Measurements from ENCODE around the gene USP31. TPM values are rescaled to one million over a fixed set of nuclear protein-coding genes. Genes with fewer than 3 reads are reported as not detected.

The USP31 gene
- total RNA-seq, 4 donors from 2014 or later, result 9.2 to 14.6 (median 12.4) TPM

GRCh38 chr16:23052221-23052620 lies 97.0 kb downstream of the USP31 start:
- H3K27me3 ChIP-seq, result peaks cover 0 to 20% of the 10 kb centered on the region in 2 donors
- H3K9me3 ChIP-seq, result no peaks in the 10 kb centered on the region

DNA sequence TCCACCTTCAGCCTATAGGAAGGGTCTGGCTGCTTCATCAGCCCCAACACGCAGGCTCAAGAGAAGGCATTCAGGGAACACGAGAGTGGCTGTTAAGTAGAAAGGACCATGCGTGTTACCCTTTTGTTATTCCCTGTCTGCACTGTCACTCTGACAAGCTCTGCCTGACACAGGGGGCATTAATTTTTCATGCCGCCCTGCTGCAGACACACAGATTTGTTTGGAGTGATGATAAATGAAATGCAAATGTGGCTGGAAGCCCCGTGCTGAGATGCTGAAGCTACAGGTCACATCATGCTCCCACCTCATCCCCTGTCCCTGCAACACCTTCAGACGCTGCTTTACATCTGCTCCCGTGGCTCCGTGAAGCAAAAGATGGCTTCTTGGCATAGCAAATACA lies 97.7 kb downstream of the USP31 start:
- WGBS, 2 donors, result 79% methylated on average over 8 of the region's 8 CpGs
- no peak for DNase-seq (ENCODE audit: low spot score in 2 of 2)
- Histone ChIP-seq H3K36me3 (no peaks in the 10 kb centered on the region), H3K9me3 (no peaks in the 10 kb centered on the region), H3K4me1 (no peaks in the 10 kb centered on the region), H3K27me3 (peaks cover 0 to 20% of the 10 kb centered on the region in 2 donors), H3K4me3 (no peak overlapping the region), H3K27ac (no peak overlapping the region)
- TF ChIP-seq EP300 (IDR thresholded peaks at IDR 0.05), result no peak
- no peak for TF ChIP-seq POLR2A (IDR thresholded peaks at IDR 0.05)
- TF ChIP-seq, protein P1, sequence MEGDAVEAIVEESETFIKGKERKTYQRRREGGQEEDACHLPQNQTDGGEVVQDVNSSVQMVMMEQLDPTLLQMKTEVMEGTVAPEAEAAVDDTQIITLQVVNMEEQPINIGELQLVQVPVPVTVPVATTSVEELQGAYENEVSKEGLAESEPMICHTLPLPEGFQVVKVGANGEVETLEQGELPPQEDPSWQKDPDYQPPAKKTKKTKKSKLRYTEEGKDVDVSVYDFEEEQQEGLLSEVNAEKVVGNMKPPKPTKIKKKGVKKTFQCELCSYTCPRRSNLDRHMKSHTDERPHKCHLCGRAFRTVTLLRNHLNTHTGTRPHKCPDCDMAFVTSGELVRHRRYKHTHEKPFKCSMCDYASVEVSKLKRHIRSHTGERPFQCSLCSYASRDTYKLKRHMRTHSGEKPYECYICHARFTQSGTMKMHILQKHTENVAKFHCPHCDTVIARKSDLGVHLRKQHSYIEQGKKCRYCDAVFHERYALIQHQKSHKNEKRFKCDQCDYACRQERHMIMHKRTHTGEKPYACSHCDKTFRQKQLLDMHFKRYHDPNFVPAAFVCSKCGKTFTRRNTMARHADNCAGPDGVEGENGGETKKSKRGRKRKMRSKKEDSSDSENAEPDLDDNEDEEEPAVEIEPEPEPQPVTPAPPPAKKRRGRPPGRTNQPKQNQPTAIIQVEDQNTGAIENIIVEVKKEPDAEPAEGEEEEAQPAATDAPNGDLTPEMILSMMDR (IDR thresholded peaks at IDR 0.05), result no peak

More at GRCh38 chr16:23052221-23052620, 97.0 kb downstream of the USP31 start:
- Histone ChIP-seq H3K4me1 (no peaks in the 10 kb centered on the region), H3K4me3 (no peak overlapping the region), H3K27ac (no peak overlapping the region), H3K36me3 (no peaks in the 10 kb centered on the region)
- no peak for TF ChIP-seq EP300 (IDR thresholded peaks at IDR 0.05)
- TF ChIP-seq, protein P1 (IDR thresholded peaks at IDR 0.05), result no peak
- TF ChIP-seq POLR2A (IDR thresholded peaks at IDR 0.05), result no peak
- DNase-seq (ENCODE audit: low spot score in 2 of 2), result no peak
- 85% methylated on average over 13 of the region's 13 CpGs for WGBS, 2 donors

- Histone ChIP-seq H3K36me3 (no peaks in the 10 kb centered on the region), H3K4me3 (no peak overlapping the region), H3K4me1 (no peaks in the 10 kb centered on the region), H3K27ac (no peak overlapping the region), H3K9me3 (peaks cover 0 to 13% (median 0%) of the 10 kb centered on the region in 4 donors), H3K27me3 (peaks cover 0 to 17% of the 10 kb centered on the region in 2 donors)
- WGBS, 2 donors, result 78 to 80% methylated on average over 5 of the region's 5 CpGs
- TF ChIP-seq EP300 (IDR thresholded peaks at IDR 0.05) (no peak), POLR2A (IDR thresholded peaks at IDR 0.05) (no peak)
- TF ChIP-seq, protein P1 (IDR thresholded peaks at IDR 0.05), result no peak
- DNase-seq (ENCODE audit: low spot score in 2 of 2), result no peak
Observed at GRCh38 chr16:23048164-23048563, 101.1 kb downstream of the USP31 start.

- Histone ChIP-seq H3K9me3 (peaks cover 0 to 13% (median 0%) of the 10 kb centered on the region in 4 donors), H3K4me3 (no peak overlapping the region), H3K4me1 (no peaks in the 10 kb centered on the region), H3K27me3 (no peaks in the 10 kb centered on the region), H3K27ac (no peak overlapping the region), H3K36me3 (no peaks in the 10 kb centered on the region)
- no peak for DNase-seq (ENCODE audit: low spot score in 2 of 2)
- no peak for TF ChIP-seq EP300 (IDR thresholded peaks at IDR 0.05)
- no peak for TF ChIP-seq POLR2A (IDR thresholded peaks at IDR 0.05)
- TF ChIP-seq, protein P1 (IDR thresholded peaks at IDR 0.05), result no peak
- WGBS, 2 donors, result 52 to 53% methylated on average over 1 of the region's 1 CpG
Observed at GRCh38 chr16:23045025-23045424, 104.2 kb downstream of the USP31 start.

DNA sequence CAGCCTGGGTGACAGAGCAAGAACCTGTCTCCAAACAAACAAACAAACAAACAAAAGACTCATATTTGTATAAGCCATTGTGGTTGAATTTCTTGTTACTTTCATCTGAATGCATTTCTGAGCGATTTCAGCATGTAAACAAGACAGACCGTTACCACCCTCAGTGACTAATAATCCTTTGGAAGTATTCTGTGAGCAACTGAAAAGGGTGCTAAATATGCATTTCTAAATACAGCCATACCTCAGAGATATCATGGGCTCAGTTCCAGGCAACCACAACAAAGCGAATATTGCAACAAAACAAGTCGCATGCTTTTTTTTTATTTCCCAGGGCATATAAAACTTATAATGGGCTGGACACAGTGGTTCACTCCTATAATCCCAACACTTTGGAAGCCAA lies 109.0 kb downstream of the USP31 start:
- H3K4me1 ChIP-seq, result no peaks in the 10 kb centered on the region
- no peak overlapping the region for H3K4me3 ChIP-seq
- H3K9me3 ChIP-seq, result peaks cover 0 to 9% (median 0%) of the 10 kb centered on the region in 4 donors
- H3K27me3 ChIP-seq, result no peaks in the 10 kb centered on the region
- DNase-seq (ENCODE audit: low spot score in 2 of 2), result no peak
- no peak overlapping the region for H3K27ac ChIP-seq
- TF ChIP-seq, protein P1 (IDR thresholded peaks at IDR 0.05), result no peak
- TF ChIP-seq POLR2A (IDR thresholded peaks at IDR 0.05), result no peak
- 82 to 85% methylated on average over 4 of the region's 4 CpGs for whole genome bisulfite sequencing, 2 donors
- no peaks in the 10 kb centered on the region for H3K36me3 ChIP-seq

All from tibial nerve (tissue), 4 donors.